GM08714 (cell line): ENCODE measurements around the gene DNAH10.

Experiments
- H3K4me3 ChIP-seq: fragments of 200-500 bp; sonication (Bioruptor generic); 2 replicates; pipeline ENCODE4 v1.5.1; 2014; ENCODE audit warnings: mild to moderate bottlenecking, low read length, inconsistent platforms
- ZNF274 ChIP-seq: IDR thresholded peaks from 2 replicates; pipeline ENCODE4 v1.6.1; 2012; ENCODE audit warnings: mild to moderate bottlenecking, low read depth, low read length

DNAH10 gene

GRCh38 chr12:123983822-123984485, 221.9 kb downstream of the DNAH10 start:
- H3K4me3 ChIP-seq: no peak overlapping the region
- no peak for TF ChIP-seq ZNF274

- TF ChIP-seq ZNF274: no peak
- H3K4me3 ChIP-seq: no peak overlapping the region
Measured at GRCh38 chr12:123984903-123985302, 222.8 kb downstream of the DNAH10 start.
